T-helper 22 cell (primary cell): Measurements from ENCODE around the gene KRT76.
"Not testable (repeated sequence)": the region's sequence is repeated elsewhere in the genome, so short reads cannot be mapped to it uniquely, and the experiment has no call there.

Experiments
- DNase-seq: peaks from one replicate; pipeline ENCODE4 v3.0.0-alpha.2; 2020; ENCODE audit warnings: low read depth

KRT76 gene

DNA sequence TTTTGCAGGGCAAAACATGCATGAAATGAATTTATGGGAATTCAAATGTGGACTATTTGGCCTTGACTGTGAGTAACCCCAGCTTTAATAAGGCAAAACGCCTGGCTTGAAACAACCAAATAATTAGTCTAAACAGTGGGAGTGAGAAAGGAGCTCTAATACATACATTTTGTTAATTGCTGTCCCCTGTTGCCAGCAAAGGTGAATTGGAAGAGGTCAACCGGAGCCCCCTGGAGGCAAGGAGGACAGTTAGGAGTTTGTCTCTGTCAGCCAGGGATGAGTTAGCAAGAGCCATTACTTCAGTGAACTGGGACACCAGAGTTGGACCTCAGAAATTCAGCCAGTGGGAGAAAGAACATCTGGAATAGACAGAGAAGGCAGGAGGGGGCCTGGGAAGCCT is 17.4 kb downstream of the KRT76 start:
- no peak for DNase-seq

GRCh38 chr12:52759218-52759617 is 17.9 kb downstream of the KRT76 start:
- no peak for DNase-seq

- no peak for DNase-seq
Measured at GRCh38 chr12:52757449-52758176, 19.5 kb downstream of the KRT76 start.

DNA sequence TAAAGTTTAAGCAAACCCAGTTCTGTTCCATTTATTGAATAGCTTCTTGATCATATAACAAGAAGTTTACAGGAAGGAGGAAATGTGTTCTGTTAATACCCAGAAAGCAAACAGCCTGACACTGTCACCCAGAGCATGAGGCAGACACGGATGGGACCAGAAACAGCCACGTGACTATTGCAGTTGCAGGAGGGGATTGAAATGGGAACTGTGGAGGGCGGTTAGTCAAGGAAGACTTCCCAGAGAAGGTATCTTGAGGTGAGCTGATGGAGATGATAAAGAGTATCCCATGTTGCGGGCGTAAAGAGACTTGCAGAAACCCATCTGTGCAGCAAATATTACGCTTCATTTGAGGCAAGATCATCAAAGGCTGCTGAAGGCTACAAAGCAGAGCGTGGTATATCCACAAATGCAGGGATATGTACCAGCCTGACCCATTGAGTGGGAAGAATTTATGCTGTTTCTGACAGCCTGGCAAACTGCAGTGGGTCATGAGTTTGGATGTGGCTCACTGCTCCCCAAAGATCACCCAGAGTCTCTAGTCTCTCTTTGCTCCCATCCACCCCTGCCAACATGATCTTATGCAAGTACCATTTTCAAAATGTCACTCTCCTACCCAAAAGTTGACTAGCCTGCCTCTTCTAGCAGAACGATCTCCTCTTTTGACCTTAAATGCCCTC is 20.7 kb downstream of the KRT76 start:
- no peak for DNase-seq

- DNase-seq: no peak
Measured at GRCh38 chr12:52755533-52755932, 21.6 kb downstream of the KRT76 start.

DNA sequence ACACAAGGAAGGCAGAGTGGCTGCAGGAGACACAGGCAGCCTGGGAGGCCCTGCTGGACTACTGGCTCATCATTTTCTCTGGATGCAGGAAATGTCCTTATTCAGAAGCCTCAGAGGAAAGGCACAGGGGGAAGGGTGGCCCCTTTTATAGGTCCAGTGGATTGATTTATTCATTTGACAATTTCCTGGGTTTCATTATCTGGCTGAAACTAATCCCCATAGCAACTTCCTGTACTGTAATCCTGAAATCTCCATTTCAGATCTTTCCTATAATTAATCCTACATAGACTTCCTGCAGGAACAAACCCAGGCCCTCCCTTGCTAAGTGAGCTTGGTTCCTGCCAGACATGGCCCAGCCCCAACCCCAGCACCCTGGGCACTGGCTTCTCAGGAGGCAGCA is 23.0 kb downstream of the KRT76 start:
- no peak for DNase-seq

GRCh38 chr12:52753283-52753682 is 23.9 kb downstream of the KRT76 start:
- DNase-seq: no peak

DNA sequence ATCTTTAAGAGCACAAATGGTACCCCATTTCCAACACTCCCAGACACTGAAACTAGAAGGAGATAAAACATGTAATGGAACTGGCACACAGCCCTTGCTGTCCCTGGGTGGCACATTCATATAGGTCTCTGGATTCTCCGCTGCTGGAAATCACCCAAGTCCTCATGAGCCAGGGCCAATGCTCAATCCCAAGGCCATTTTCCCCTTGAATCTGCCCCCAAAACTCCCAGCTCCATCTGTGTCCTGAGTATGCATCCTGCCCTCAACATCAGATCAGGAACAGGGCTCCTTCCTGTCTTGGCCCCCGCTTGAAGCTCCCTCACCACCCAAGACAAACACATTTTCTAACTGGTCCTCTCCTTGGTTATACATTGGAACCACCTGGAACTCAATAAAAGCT is 24.6 kb downstream of the KRT76 start:
- DNase-seq: no peak

DNA sequence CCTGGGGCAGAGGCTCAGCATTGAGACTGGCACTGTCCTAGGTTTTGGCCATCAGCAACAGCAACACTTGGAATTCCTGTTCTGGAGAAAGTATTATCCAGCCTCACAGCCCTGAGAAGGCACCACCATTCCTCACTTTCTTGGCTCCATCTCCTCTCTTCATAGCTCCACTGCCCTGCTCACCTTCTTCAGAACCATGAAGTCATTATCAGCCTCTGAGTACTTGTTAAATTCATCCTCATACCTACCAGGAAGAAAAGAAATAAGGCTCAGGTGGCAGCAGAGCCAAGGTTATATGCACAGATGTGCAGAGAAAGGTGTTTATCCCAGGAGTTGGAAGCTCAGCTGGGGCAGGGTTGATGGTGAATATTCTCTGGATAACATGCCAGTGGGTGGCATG is 25.4 kb downstream of the KRT76 start:
- DNase-seq: no peak

DNA sequence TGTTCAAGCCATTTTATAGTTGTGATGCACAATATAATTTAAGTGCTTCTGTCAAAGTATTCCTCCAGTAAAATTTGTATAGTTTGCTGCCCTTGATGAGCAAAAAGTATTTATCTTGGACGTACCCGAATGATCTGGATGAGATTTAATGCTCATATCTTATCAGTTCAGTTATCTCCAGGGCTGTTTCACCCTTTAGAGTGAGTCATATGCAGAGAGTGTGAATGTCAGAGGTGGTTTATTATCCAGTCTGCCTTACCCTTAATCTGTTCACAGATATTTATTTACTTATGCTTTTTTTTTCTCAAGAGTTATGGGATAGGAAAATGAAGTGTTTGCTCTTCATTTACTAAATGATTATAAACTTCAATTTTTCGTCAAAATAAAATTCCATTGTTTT is 26.6 kb downstream of the KRT76 start:
- not testable (repeated sequence) for DNase-seq

DNA sequence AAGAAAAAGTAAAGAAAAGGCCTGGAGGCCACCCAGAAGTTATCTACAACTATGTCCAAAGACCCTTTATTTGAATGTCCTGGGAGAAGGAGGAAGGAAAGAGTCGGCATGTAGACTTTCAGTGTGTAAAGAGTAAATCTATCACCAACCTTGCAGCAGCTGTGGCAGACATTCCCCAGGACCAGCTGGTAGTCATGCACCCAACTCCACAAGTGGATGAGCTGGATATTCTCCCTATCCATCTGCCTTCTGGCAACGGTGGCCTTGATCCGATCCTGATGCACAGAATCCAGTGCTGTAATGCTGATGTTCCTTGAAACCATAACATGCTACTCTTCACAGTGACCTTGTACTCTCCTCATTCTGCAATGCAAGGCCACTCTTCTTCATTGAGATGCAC is 27.3 kb downstream of the KRT76 start:
- no peak for DNase-seq

DNA sequence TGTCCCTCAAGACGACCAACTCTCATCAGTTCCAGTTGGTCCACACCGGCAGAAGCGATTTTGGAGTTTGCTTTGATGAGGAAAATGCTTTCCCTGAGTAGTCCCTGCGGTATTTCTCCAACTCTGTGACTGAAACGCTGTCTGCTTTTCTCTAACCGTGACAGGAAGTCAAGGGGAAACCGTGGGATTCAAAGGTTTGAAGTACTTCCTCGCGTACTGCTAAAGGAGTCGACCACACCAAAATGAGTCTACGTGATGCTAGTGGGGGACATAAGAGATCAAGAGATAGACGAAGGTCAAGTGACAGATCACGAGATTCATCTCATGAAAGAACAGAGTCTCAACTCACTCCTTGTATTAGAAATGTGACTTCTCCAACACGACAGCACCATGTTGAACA is 28.6 kb downstream of the KRT76 start:
- DNase-seq: no peak

GRCh38 chr12:52745554-52745953 is 31.6 kb downstream of the KRT76 start:
- no peak for DNase-seq

DNA sequence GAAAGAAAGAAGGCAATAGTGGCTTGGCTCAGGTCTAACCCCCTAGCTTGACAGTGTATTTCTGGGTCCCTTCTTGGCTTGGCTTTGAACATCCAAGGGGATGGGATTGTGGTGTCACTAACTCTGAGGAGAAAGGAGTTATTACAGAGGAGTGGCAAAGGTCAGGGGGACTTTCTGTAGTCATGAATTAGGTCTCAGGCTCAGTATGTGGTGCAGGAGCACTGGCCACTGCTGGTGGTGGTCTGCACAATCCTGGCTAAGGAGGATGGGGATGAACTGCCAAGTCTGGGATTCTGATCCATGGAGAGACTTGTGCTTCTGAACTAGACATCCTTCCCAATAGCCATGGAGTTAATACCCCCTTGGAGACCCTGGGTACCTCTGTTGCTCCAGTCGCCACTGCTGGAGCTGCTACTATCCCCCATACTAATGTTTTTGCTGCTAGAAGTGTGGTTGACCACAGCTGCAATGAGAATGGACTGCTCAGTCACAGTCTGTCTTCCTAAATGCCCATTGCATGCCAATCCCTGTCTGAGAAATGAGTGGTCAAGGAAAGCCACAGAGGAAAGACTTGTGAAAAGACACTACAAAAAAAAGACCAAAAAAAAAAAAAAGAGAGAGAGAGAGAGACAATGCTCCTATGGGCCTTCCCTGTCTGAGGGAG is 32.5 kb downstream of the KRT76 start:
- DNase-seq: no peak

GRCh38 chr12:52742822-52743457 is 34.2 kb downstream of the KRT76 start:
- no peak for DNase-seq

- DNase-seq: no peak
Measured at GRCh38 chr12:52742196-52742580, 35.0 kb downstream of the KRT76 start.

- DNase-seq: no peak
Measured at GRCh38 chr12:52741375-52742195, 35.6 kb downstream of the KRT76 start.

DNA sequence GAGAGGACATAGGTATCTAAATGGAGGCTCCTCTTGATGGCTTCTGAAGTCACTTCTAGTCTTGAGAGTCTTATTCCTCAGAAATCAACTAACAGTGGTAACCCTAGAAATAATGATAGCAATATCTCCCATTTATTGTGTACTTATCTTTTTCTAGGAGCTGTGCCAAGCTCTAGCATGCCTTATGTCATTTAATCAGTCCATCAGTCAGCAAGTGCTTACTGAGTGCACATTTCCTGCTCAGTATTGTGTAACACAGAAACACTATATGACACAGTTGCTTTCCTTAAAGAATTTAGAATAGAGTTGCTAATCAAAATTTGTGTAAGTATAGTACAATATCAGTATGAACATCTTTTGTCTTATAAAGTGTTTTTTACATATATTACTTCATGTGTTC is 36.6 kb downstream of the KRT76 start:
- no peak for DNase-seq

DNA sequence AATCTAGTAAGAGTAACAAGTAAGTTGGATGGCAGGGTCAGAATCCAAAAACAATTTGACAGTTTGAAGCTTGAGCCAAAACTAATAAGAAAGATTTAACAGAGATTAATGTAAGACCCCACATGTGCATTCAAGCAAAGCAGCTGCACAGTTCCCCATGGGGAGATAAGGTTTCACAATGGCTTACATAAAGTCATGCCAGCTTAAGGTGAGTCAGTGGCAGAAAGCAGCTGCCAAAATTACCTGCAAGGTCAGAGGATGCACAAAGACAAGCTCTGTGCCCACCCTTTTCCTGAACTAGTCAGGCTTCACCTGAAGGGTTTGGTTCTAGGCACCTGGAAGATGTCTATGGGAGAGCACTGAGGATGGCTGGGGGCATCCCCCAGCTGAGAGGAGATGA is 37.2 kb downstream of the KRT76 start:
- no peak for DNase-seq

DNA sequence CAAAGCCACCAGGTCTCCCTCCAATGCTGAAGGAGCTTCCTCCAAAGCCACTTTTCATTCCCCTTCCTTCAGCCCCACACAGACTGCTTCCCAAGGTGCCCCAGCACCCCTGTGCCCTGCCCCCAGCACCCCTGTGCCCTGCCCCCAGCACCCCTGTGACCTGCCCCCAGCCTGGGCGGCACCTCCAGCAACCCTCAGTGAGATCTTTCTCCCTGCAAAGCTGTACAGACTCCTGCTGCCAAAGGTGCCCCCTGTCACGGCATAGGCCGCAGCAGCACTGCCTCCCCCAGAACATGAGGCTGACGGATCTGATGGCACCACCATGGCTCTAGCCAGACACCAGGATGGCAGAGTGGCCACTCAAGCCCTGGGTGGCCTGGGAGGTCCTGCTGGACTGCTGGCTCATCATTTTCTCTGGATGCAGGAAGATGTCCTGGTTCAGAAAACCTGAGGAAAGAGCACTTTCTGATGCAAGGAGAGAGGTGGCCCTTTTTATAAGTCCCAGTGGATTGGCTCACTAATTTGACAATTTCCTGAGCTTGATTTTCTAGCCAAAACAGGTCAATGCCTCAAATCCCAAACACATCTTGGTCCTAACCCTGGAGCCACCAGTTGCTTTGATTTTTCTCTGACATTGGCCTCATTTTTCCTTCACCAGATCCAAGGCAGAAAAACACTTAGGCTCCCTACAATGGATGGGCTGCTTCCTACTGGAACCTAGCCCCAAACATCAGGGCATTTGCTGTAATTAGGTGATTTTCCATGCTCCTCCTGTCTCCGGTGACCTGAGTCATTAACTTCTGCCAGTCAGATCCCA is 41.1 kb downstream of the KRT76 start:
- no peak for DNase-seq

DNA sequence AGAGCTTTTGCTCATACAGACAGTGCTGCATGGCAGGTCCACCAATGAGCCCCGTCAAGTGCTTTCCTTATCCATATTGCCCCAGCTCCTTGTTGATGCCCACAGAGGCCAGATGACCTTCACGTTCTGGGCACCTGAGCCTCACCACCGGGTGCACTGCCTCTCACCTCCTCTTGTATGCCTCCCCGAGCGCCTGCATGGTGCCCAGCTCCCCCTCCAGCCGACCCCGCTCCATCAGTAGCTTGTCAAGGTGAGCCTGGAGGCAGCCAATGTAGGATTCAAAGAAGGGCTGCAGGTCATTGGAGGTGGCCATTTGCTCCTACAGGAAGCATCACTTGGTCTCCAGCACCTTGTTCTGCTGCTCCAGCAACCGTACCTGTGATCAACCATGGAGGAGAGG is 42.0 kb downstream of the KRT76 start:
- no peak for DNase-seq
